H1 (cell line): ENCODE results near the gene AFG1L. TPM values are rescaled to one million over a fixed set of nuclear protein-coding genes. Genes with fewer than 3 reads are reported as not detected.

Experiments
- CTCF ChIA-PET: fragments of 300-600 bp; sonication (Branson Sonifier 250); formaldehyde crosslinking; loops from one replicate; lab custom pipeline; 2021; ENCODE audit not compliant: partially characterized antibody; lab: Charles Lee
- POLR2A ChIA-PET: fragments of 300-600 bp; sonication (Branson Sonifier 250); formaldehyde crosslinking; loops from one replicate; lab custom pipeline; 2021; ENCODE audit warnings: inconsistent platforms; ENCODE audit not compliant: partially characterized antibody; lab: Charles Lee
- DNase-seq, 2 experiments: peaks; one replicate each; pipeline versions ENCODE4 v3.0.0 to v3.0.0-alpha.2; 2010 to 2022; ENCODE audit warnings: low spot score in 2 of 2, low read depth in 1 of 2, mixed read lengths in 1 of 2
- FAIRE-seq: peaks from 2 replicates; lab custom pipeline; 2011; peaks lifted over from hg19 to GRCh38; lab: Jason Lieb, UNC
- H2AFZ ChIP-seq: 2 replicates; pipeline ENCODE4 v1.8.1; 2012; ENCODE audit warnings: low read length, inconsistent platforms
- H2AK5ac ChIP-seq: 2 replicates; pipeline ENCODE4 v1.6.1; 2013; ENCODE audit warnings: low read depth, low read length
- H2BK120ac ChIP-seq: replicated peaks from 2 replicates; pipeline ENCODE3; 2013; ENCODE audit warnings: low read depth, low read length, inconsistent platforms
- H2BK12ac ChIP-seq: 2 replicates; pipeline ENCODE4 v1.6.1; 2013; ENCODE audit warnings: low read depth, low read length
- H2BK15ac ChIP-seq: 2 replicates; pipeline ENCODE4 v1.6.1; 2013; ENCODE audit warnings: low read length
- H2BK20ac ChIP-seq: 2 replicates; pipeline ENCODE4 v1.6.1; 2013; ENCODE audit warnings: low read length
- H2BK5ac ChIP-seq: 2 replicates; pipeline ENCODE4 v1.6.1; 2013; ENCODE audit warnings: low read depth, low read length
- H3K14ac ChIP-seq: 2 replicates; pipeline ENCODE4 v1.6.1; 2013; ENCODE audit warnings: inconsistent platforms; ENCODE audit not compliant: insufficient read length
- H3K18ac ChIP-seq: 2 replicates; pipeline ENCODE4 v1.6.1; 2013; ENCODE audit warnings: low read length; ENCODE audit errors: extremely low read depth
- H3K23ac ChIP-seq: 2 replicates; pipeline ENCODE4 v1.6.1; 2013; ENCODE audit warnings: inconsistent platforms; ENCODE audit not compliant: insufficient read length
- H3K23me2 ChIP-seq: 2 replicates; pipeline ENCODE4 v1.6.1; 2013; ENCODE audit warnings: low read depth, low read length
- H3K27ac ChIP-seq: 2 replicates; pipeline ENCODE4 v1.6.1; 2011; ENCODE audit warnings: low read depth, low read length, inconsistent platforms
- H3K27me3 ChIP-seq, 4 experiments: replicated peaks in 1 of 4; 1 replicate in 1 of 4; 2 replicates in 3 of 4; pipeline versions ENCODE4 v1.6.1 to v1.8.1; 2011 to 2013; ENCODE audit warnings: low read length in 3 of 4, mild to moderate bottlenecking in 3 of 4, inconsistent platforms in 2 of 4, mixed read lengths in 2 of 4, moderate library complexity in 1 of 4; ENCODE audit not compliant: control insufficient read depth in 3 of 4, insufficient read depth in 3 of 4; ENCODE audit errors: extremely low read depth in 1 of 4
- H3K36me3 ChIP-seq, 4 experiments: 2 replicates each; pipeline versions ENCODE4 v1.6.1 to v1.8.1; 2011 to 2013; ENCODE audit warnings: mild to moderate bottlenecking in 4 of 4, low read length in 3 of 4, moderate library complexity in 2 of 4, control low read depth in 1 of 4, inconsistent platforms in 1 of 4; ENCODE audit not compliant: insufficient read depth in 4 of 4, control insufficient read depth in 2 of 4
- H3K4ac ChIP-seq: replicated peaks from 2 replicates; pipeline ENCODE3; 2013; ENCODE audit warnings: low read length, low read depth, mixed read lengths, inconsistent platforms; ENCODE audit not compliant: insufficient read length
- H3K4me1 ChIP-seq, 4 experiments: replicated peaks in 1 of 4; 1 replicate in 1 of 4; 2 replicates in 3 of 4; pipeline versions ENCODE4 v1.6.1 to v1.8.1; 2011 to 2013; ENCODE audit warnings: low read length in 3 of 4, inconsistent platforms in 2 of 4, mixed read lengths in 1 of 4; ENCODE audit not compliant: insufficient read depth in 4 of 4, control insufficient read depth in 3 of 4
- H3K4me2 ChIP-seq, 2 experiments: 2 replicates each; pipeline versions ENCODE4 v1.6.1 to v1.8.1; 2011 to 2013; ENCODE audit warnings: low read depth in 2 of 2, low read length in 2 of 2, control low read depth in 1 of 2, inconsistent platforms in 1 of 2, mild to moderate bottlenecking in 1 of 2; ENCODE audit not compliant: insufficient read depth in 1 of 2
- H3K4me3 ChIP-seq, 4 experiments: fragments of 200-600, 300-600 bp in 1 of 4; sonication (generic), shearing (Covaris generic), sonication (Bioruptor Twin) in 1 of 4; 2 replicates each; pipeline versions ENCODE4 v1.5.1 to v1.8.1; 2011 to 2016; ENCODE audit warnings: low read length in 4 of 4, low read depth in 3 of 4, control low read depth in 2 of 4, inconsistent platforms in 2 of 4, mild to moderate bottlenecking in 2 of 4, mixed read lengths in 1 of 4, moderate library complexity in 1 of 4; ENCODE audit not compliant: insufficient read depth in 2 of 4; ENCODE audit errors: extremely low read depth in 1 of 4
- H3K56ac ChIP-seq: replicated peaks from 2 replicates; pipeline ENCODE3; 2013; ENCODE audit warnings: low read depth, mild to moderate bottlenecking, mixed read lengths, low read length, inconsistent platforms; ENCODE audit not compliant: insufficient read length
- H3K79me1 ChIP-seq: 2 replicates; pipeline ENCODE4 v1.6.1; 2013; ENCODE audit warnings: low read depth, low read length, control low read depth
- H3K79me2 ChIP-seq, 2 experiments: 2 replicates each; pipeline versions ENCODE4 v1.6.1 to v1.8.1; 2012 to 2013; ENCODE audit warnings: low read length in 2 of 2, mild to moderate bottlenecking in 2 of 2, inconsistent platforms in 1 of 2; ENCODE audit not compliant: insufficient read depth in 2 of 2, control insufficient read depth in 1 of 2
- H3K9ac ChIP-seq, 4 experiments: replicated peaks in 1 of 4; 1 replicate in 1 of 4; 2 replicates in 3 of 4; pipeline versions ENCODE4 v1.6.1 to v1.8.1; 2011 to 2013; ENCODE audit warnings: low read depth in 3 of 4, low read length in 3 of 4, control low read depth in 2 of 4, mild to moderate bottlenecking in 2 of 4, moderate library complexity in 2 of 4, inconsistent platforms in 1 of 4; ENCODE audit errors: extremely low read depth in 1 of 4
- H3K9me3 ChIP-seq, 2 experiments: 2 replicates each; pipeline versions ENCODE4 v1.6.1 to v1.8.1; 2012 to 2013; ENCODE audit warnings: mild to moderate bottlenecking in 2 of 2, moderate library complexity in 2 of 2, control low read depth in 1 of 2, inconsistent platforms in 1 of 2, low read depth in 1 of 2, low read length in 1 of 2, mixed read lengths in 1 of 2; ENCODE audit not compliant: insufficient read depth in 2 of 2
- H4K20me1 ChIP-seq, 2 experiments: replicated peaks in 1 of 2; 2 replicates each; pipeline versions ENCODE3 to v1.8.1; 2011 to 2013; ENCODE audit warnings: inconsistent platforms in 2 of 2, low read length in 2 of 2, mild to moderate bottlenecking in 1 of 2; ENCODE audit not compliant: insufficient read depth in 2 of 2, control insufficient read depth in 1 of 2
- H4K5ac ChIP-seq: 2 replicates; pipeline ENCODE4 v1.6.1; 2013; ENCODE audit warnings: low read length, low read depth, mixed read lengths, inconsistent platforms; ENCODE audit not compliant: insufficient read length
- H4K8ac ChIP-seq: 2 replicates; pipeline ENCODE4 v1.8.0; 2013; ENCODE audit warnings: mild to moderate bottlenecking, moderate library complexity, low read length, inconsistent platforms; ENCODE audit not compliant: insufficient read depth; ENCODE audit errors: extremely low read depth
- H4K91ac ChIP-seq: replicated peaks from 2 replicates; pipeline ENCODE3; 2013; ENCODE audit warnings: low read length, mixed read lengths, inconsistent platforms; ENCODE audit not compliant: insufficient read length
- GABPA ChIP-seq: IDR thresholded peaks from 2 replicates; pipeline ENCODE4 v1.6.1; 2011; ENCODE audit warnings: mild to moderate bottlenecking, low read length, moderate library complexity, borderline replicate concordance; ENCODE audit not compliant: insufficient read depth
- KDM4A ChIP-seq: IDR thresholded peaks from one replicate; pipeline ENCODE4 v1.7.1; 2012; ENCODE audit warnings: low read depth, mild to moderate bottlenecking, moderate library complexity, low read length, inconsistent platforms; ENCODE audit not compliant: severe bottlenecking
- KDM5A ChIP-seq: fragments of 200-600 bp; IDR thresholded peaks from 2 replicates; pipeline ENCODE4 v1.7.1; 2012; ENCODE audit warnings: mild to moderate bottlenecking, low read length, inconsistent platforms, mixed read lengths
- POLR2AphosphoS5 ChIP-seq: IDR thresholded peaks from 2 replicates; pipeline ENCODE4 v1.6.1; 2011; ENCODE audit warnings: low read depth, low read length
- POU5F1 ChIP-seq: IDR thresholded peaks from 2 replicates; pipeline ENCODE4 v1.6.1; 2011; ENCODE audit warnings: low read depth, mild to moderate bottlenecking, low read length, moderate library complexity
- RBBP5 ChIP-seq: IDR thresholded peaks from 2 replicates; pipeline ENCODE4 v1.7.1; 2012; ENCODE audit warnings: low read depth, mild to moderate bottlenecking, inconsistent platforms, low read length, moderate library complexity, borderline replicate concordance
- RXRA ChIP-seq: IDR thresholded peaks from 2 replicates; pipeline ENCODE4 v1.6.1; 2011; ENCODE audit warnings: low read depth, mild to moderate bottlenecking, low read length, moderate library complexity; ENCODE audit not compliant: insufficient read depth
- SIX5 ChIP-seq: IDR thresholded peaks from 2 replicates; pipeline ENCODE4 v1.6.1; 2011; ENCODE audit warnings: mild to moderate bottlenecking, low read depth, low read length
- SP1 ChIP-seq: IDR thresholded peaks from 2 replicates; pipeline ENCODE4 v1.6.1; 2011; ENCODE audit warnings: low read depth, low read length
- SRF ChIP-seq: IDR thresholded peaks from 2 replicates; pipeline ENCODE4 v1.6.1; 2011; ENCODE audit warnings: mild to moderate bottlenecking, low read depth, low read length, moderate library complexity
- TBP ChIP-seq: IDR thresholded peaks from 2 replicates; pipeline ENCODE4 v1.6.1; 2011; ENCODE audit warnings: low read depth, low read length, improper control_type of control experiment
- WGBS, 2 experiments: shearing (Covaris generic) in 1 of 2; methylation state at CpG; one replicate each; pipeline versions ENCODE4 v1.1.6 to v1.1.7; 2013 to 2015; ENCODE audit warnings: low lambda C conversion rate in 2 of 2, mixed read lengths in 2 of 2, inconsistent platforms in 1 of 2, low coverage in 1 of 2, missing lambda C conversion rate in 1 of 2; ENCODE audit not compliant: insufficient replicate concordance in 2 of 2, insufficient coverage in 1 of 2, insufficient read length in 1 of 2; ENCODE audit errors: extremely low coverage in 1 of 2, missing lambda C conversion rate in 1 of 2; 5-methylcytosine and 5-hydroxymethylcytosine counted together
- polyA plus RNA-seq, 7 experiments: library from polyadenylated mRNA; depleted of rRNA in 3 of 7; stranded (reverse) in 5 of 7; unstranded in 2 of 7; fragments of >200 nt in 5 of 7; fragments of 200-250 nt in 2 of 7; gene quantifications; 1 replicate in 5 of 7; 2 replicates in 1 of 7; 4 replicates in 1 of 7; pipeline versions ENCODE4 v1.2.1 to v1.2.3, GENCODE V29; 2011 to 2013; ENCODE audit warnings: missing spikeins in 2 of 7, mixed read lengths in 2 of 7
- total RNA-seq: library from RNA; stranded (reverse); fragmentation: NEBNext Ultra II Directional; extraction: Animal tissue kit (Norgen Biotek cat#: 25700); gene quantifications from 2 replicates; pipeline ENCODE4 v1.2.1, GENCODE V29; 2021

AFG1L gene
- total and polyA plus RNA-seq, 2 of the 8 experiments (the other 6 are each of a cell fraction or from before 2014, with no cell fraction given), result 0.98 to 5.7 TPM

DNA sequence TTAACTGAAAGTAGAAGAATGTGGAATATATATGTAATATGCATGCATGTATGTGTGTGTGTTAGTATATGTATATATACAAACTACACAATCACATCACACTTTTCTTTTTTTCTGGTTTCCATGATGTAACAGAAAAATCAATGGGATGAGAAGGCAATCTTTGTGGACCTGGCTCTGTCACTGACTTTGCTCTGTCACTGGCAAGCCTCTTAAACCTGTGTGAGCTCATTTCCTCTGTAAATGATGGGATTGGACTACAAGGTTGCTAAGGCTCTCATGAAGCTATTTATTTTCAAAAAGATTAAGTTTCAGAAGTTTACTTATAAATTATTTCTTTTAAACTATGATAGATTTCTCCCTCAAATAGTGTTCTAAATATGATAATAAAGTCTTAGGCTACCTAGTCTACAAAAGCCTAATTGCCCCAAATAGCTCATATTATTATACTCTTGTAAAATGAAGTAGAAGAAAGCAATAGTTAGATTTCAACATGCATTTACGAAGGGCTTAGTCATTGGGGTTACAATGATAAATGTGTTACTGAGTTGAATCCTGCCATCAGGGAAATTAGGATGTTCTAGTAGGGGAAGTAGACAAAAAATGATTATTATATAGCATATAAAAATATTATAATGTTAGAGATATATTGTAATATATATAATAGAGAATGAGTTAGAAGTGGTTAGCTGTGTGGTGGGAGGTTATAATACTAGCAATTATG is 129.3 kb downstream of the AFG1L start:
- no peak overlapping the region for H3K56ac ChIP-seq
- no peak overlapping the region for H2BK5ac ChIP-seq
- no peak overlapping the region for H2AK5ac ChIP-seq
- H2BK20ac ChIP-seq, result no peak overlapping the region
- H2BK120ac ChIP-seq, result no peak overlapping the region
- TF ChIP-seq RXRA (no peak), SRF (no peak), SIX5 (no peak), RBBP5 (no peak), KDM5A (no peak), KDM4A (no peak), TBP (no peak), GABPA (no peak), POU5F1 (no peak), POLR2AphosphoS5 (no peak), SP1 (no peak)
- no peak overlapping the region for H2BK12ac ChIP-seq
- H3K23ac ChIP-seq, result no peak overlapping the region
- H3K4me3 ChIP-seq, result no peak overlapping the region
- H3K36me3 ChIP-seq, result no peaks in the 10 kb centered on the region
- H4K20me1 ChIP-seq, result peaks cover 0 to 1% of the 10 kb centered on the region in 2 experiments
- no peak overlapping the region for H3K14ac ChIP-seq
- no peak overlapping the region for H3K27ac ChIP-seq
- no peaks in the 10 kb centered on the region for H3K9me3 ChIP-seq
- no peak for FAIRE-seq
- no peaks in the 10 kb centered on the region for H3K27me3 ChIP-seq
- ChIA-PET CTCF (interaction anchor here (1.0 kb wide), 2 partner anchors 30 to 68 kb away, joined by 3 to 4 read pairs; no protein-coding TSS in a partner anchor), POLR2A (no interaction called here)
- H3K4me2 ChIP-seq, result no peak overlapping the region
- no peaks in the 10 kb centered on the region for H3K4me1 ChIP-seq
- 83% methylated on average over 1 of the region's 1 CpG; no CpG with 5 or more reads in 1 of the 2 experiments for WGBS, 2 experiments
- no peaks in the 10 kb centered on the region for H3K79me2 ChIP-seq
- no peak overlapping the region for H4K91ac ChIP-seq
- H3K18ac ChIP-seq, result no peak overlapping the region
- H3K79me1 ChIP-seq, result no peaks in the 10 kb centered on the region
- no peaks in the 10 kb centered on the region for H3K23me2 ChIP-seq
- no peak overlapping the region for H3K4ac ChIP-seq
- H2AFZ ChIP-seq, result no peak overlapping the region
- no peak overlapping the region for H4K8ac ChIP-seq
- H2BK15ac ChIP-seq, result no peak overlapping the region
- no peak overlapping the region for H3K9ac ChIP-seq
- no peak for DNase-seq
- H4K5ac ChIP-seq, result no peak overlapping the region
